Smooth muscle cell (in vitro differentiated cells): ENCODE data around the gene TRPV4. TPM values are rescaled to one million over a fixed set of nuclear protein-coding genes. Genes with fewer than 3 reads are reported as not detected.

ENCODE experiments used
- DNase-seq: peaks from one replicate; lab custom pipeline; 2025; ENCODE audit not compliant: unreplicated experiment; lab: John Stamatoyannopoulos, UW
- H2AFZ ChIP-seq: fragments of 200-600 bp; sonication (generic); 2 replicates; pipeline ENCODE4 v1.6.0; 2016; ENCODE audit warnings: antibody characterized with exemption, low read depth, mild to moderate bottlenecking
- H3F3A ChIP-seq: fragments of 200-600 bp; sonication (generic); 2 replicates; pipeline ENCODE4 v1.6.0; 2017; ENCODE audit warnings: antibody characterized with exemption, low read depth
- H3K27ac ChIP-seq: fragments of 200-600 bp; sonication (generic); 2 replicates; pipeline ENCODE4 v1.5.1; 2016; ENCODE audit warnings: low read depth, mild to moderate bottlenecking
- H3K27me3 ChIP-seq: fragments of 200-600 bp; sonication (generic); 2 replicates; pipeline ENCODE4 v1.6.1; 2016; ENCODE audit warnings: low read depth, mild to moderate bottlenecking
- H3K36me3 ChIP-seq: fragments of 200-600 bp; sonication (generic); 2 replicates; pipeline ENCODE4 v1.5.1; 2016; ENCODE audit warnings: low read depth
- H3K4me1 ChIP-seq: fragments of 200-600 bp; sonication (generic); 2 replicates; pipeline ENCODE4 v1.5.1; 2016; ENCODE audit warnings: low read depth
- H3K4me2 ChIP-seq: fragments of 200-600 bp; sonication (generic); 2 replicates; pipeline ENCODE4 v1.6.0; 2016; ENCODE audit warnings: mild to moderate bottlenecking
- H3K4me3 ChIP-seq: fragments of 200-600 bp; sonication (generic); 2 replicates; pipeline ENCODE4 v1.5.1; 2016; ENCODE audit warnings: mild to moderate bottlenecking
- H3K79me2 ChIP-seq: fragments of 200-600 bp; sonication (generic); 2 replicates; pipeline ENCODE4 v1.6.0; 2016; ENCODE audit warnings: low read depth, mild to moderate bottlenecking
- H3K9ac ChIP-seq: fragments of 200-600 bp; sonication (generic); 2 replicates; pipeline ENCODE4 v1.6.0; 2016; ENCODE audit warnings: low read depth
- H3K9me3 ChIP-seq: fragments of 200-600 bp; sonication (generic); replicated peaks from 2 replicates; pipeline ENCODE4 v1.5.1; 2016; ENCODE audit warnings: low read depth
- H4K20me1 ChIP-seq: fragments of 200-600 bp; sonication (generic); 2 replicates; pipeline ENCODE4 v1.6.0; 2016; ENCODE audit warnings: low read depth
- WGBS: methylation state at CpG from one replicate; pipeline ENCODE4 v1.1.7; 2016; ENCODE audit warnings: low lambda C conversion rate; 5-methylcytosine and 5-hydroxymethylcytosine counted together
- polyA plus RNA-seq: library from polyadenylated mRNA; unstranded; fragments of >200 nt; fragmentation: Nextera tagmentation; extraction: Ambion mirVana; gene quantifications from 2 replicates; pipeline ENCODE4 v1.2.1, GENCODE V29; 2016
- total RNA-seq: library from RNA; depleted of rRNA; stranded (reverse); fragments of >200 nt; gene quantifications from 2 replicates; pipeline ENCODE4 v1.2.3, GENCODE V29; 2014
- TF ChIP-seq, protein P1 (sequence below): fragments of 200-600 bp; sonication (generic); IDR thresholded peaks from 2 replicates; pipeline ENCODE4 v1.5.1; 2017; ENCODE audit warnings: borderline replicate concordance, mild to moderate bottlenecking, antibody characterized with exemption; ENCODE audit not compliant: insufficient read depth, poor library complexity, severe bottlenecking

The TRPV4 gene
- total and polyA plus RNA-seq, 2 experiments from 2014 or later: 1.5 to 1.9 TPM

DNA sequence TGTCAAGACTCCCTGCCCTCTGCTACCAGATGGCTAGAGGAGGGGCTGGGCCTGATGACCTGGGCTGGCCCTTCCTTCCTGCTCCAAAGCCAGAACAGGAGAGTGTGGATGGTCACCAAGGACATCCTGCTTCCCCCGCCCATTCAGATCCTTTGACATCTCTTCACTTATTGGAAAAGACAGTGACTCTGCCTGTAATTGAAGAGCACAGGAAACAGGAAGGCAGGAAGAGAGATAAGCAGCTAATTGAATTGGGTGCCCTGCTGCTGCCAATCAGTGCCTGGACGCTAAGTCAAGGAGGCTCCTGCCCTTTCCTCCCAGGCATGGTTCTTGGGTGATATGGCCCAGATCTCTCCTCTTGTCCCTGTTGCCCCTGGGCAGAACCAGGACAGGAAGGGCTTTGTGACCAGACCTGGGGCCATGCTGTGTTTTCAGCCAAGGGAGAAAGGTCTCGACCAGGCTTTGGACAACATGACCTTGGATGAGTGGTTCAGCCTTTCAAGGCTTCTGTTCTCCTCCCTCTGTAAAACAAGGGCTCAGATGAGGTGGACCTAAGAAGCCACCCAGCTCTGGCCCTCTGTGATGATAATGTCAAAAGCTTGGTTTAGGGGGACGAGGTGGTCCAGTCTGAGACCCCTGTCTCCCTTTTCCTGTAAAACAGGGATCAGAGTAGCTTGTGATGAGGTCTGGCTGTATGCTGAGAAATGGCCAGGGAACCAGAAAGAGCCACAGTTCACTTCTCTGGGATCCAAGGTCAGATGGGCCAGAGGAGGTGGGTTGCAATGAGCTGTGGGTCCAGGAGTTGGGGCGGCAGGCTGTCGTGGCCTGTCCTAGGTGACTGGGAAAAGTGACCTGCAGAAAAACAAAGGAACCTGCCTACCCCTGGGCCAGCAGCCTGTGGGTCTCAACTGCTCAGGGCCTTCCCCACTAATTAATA lies 80.8 kb downstream of the TRPV4 start:
- Histone ChIP-seq H3K4me1 (no peaks in the 10 kb centered on the region), H3K27me3 (no peaks in the 10 kb centered on the region), H3K36me3 (no peaks in the 10 kb centered on the region), H3K4me2 (no peak overlapping the region), H4K20me1 (no peaks in the 10 kb centered on the region), H3K79me2 (no peaks in the 10 kb centered on the region), H3F3A (no peaks in the 10 kb centered on the region), H3K27ac (no peak overlapping the region), H2AFZ (no peak overlapping the region), H3K9me3 (peaks cover 3% of the 10 kb centered on the region), H3K9ac (no peak overlapping the region), H3K4me3 (no peak overlapping the region)
- TF ChIP-seq, protein P1, sequence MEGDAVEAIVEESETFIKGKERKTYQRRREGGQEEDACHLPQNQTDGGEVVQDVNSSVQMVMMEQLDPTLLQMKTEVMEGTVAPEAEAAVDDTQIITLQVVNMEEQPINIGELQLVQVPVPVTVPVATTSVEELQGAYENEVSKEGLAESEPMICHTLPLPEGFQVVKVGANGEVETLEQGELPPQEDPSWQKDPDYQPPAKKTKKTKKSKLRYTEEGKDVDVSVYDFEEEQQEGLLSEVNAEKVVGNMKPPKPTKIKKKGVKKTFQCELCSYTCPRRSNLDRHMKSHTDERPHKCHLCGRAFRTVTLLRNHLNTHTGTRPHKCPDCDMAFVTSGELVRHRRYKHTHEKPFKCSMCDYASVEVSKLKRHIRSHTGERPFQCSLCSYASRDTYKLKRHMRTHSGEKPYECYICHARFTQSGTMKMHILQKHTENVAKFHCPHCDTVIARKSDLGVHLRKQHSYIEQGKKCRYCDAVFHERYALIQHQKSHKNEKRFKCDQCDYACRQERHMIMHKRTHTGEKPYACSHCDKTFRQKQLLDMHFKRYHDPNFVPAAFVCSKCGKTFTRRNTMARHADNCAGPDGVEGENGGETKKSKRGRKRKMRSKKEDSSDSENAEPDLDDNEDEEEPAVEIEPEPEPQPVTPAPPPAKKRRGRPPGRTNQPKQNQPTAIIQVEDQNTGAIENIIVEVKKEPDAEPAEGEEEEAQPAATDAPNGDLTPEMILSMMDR: no peak
- 84% methylated on average over 6 of the region's 6 CpGs for WGBS
- no peak for DNase-seq

DNA sequence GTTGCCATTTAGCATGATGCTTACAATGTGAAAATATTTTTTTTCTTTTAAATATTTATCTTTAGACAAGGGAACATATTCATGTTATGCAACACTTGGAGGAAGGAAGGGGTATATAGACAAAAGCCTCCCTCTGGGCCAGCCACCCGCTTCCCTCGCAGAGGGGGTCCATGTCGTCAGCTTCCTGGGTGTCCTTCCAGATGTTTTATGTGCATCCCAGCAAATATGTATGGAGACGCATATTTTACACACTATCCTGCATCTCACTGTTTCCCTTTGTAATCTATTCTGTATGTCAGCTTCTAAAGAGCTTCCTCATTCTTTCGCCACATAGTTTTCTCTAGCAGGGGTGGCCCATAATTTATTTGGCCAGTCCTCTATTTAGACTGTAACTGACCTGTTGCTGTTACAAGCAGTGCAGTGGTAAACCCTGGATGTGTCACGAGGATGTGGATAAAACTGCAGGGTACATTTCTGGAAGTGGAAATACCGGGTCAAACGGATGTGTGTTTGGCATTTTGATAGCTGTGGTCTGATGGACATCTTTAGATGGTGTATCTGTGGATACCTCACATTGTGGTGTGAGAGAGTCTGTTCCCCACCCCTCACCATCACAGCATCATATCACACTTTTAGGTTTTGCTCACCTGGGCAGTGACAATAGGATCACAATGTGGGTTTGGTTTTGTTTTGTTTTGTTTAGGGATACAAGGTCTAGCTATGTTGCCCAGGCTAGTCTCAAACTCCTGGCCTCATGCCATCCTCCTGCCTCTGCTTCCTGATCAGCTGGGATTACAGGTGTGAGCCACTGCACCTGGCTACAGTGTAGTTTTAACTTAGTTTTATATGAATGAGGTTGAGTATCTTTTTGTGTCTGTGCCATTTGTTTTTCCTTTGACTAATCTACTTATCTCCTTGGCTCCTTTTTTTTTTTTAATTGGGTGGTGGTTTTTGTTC lies 87.9 kb downstream of the TRPV4 start:
- Histone ChIP-seq H3K36me3 (no peaks in the 10 kb centered on the region), H3K4me2 (no peak overlapping the region), H3F3A (no peaks in the 10 kb centered on the region), H3K9me3 (no peaks in the 10 kb centered on the region), H3K79me2 (no peaks in the 10 kb centered on the region), H4K20me1 (peaks cover 6% of the 10 kb centered on the region), H3K9ac (no peak overlapping the region), H3K27me3 (no peaks in the 10 kb centered on the region), H3K4me3 (no peak overlapping the region), H3K27ac (no peak overlapping the region), H2AFZ (no peak overlapping the region), H3K4me1 (no peaks in the 10 kb centered on the region)
- DNase-seq: no peak
- TF ChIP-seq, protein P1: no peak
- 95% methylated on average over 8 of the region's 8 CpGs for WGBS

DNA sequence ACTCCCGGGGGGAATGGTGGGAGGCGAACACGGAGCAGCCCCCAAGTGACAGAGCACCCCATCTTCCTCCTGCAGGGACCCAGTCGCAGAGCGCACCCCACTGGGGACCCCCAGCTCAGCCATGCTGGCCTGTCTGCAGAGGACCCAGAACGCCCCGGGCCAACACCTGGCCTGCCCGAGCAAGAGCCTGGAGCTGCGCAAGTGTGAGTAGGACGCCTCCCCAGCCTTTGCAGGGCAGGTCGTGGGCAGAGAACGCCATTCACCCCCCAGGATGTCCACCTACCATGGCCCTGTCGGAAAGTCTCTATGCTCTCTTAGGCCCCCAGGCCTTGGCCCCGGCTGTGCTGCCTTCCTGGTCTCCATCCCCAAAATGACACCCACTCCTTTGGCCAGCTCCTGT lies 89.2 kb downstream of the TRPV4 start:
- no peaks in the 10 kb centered on the region for H3F3A ChIP-seq
- no peaks in the 10 kb centered on the region for H3K79me2 ChIP-seq
- no peak overlapping the region for H3K9ac ChIP-seq
- no peaks in the 10 kb centered on the region for H3K9me3 ChIP-seq
- H3K4me2 ChIP-seq: no peak overlapping the region
- H2AFZ ChIP-seq: no peak overlapping the region
- H3K27me3 ChIP-seq: no peaks in the 10 kb centered on the region
- no peak for DNase-seq
- H3K4me1 ChIP-seq: peaks cover 7% of the 10 kb centered on the region
- no peak overlapping the region for H3K27ac ChIP-seq
- H3K4me3 ChIP-seq: no peak overlapping the region
- H3K36me3 ChIP-seq: no peaks in the 10 kb centered on the region
- TF ChIP-seq, protein P1: no peak
- 95% methylated on average over 14 of the region's 14 CpGs for WGBS
- H4K20me1 ChIP-seq: peaks cover 15% of the 10 kb centered on the region
